ENCODE results near the gene FADS2. TPM values are rescaled to one million over a fixed set of nuclear protein-coding genes. Genes with fewer than 3 reads are reported as not detected.

FADS2 gene
- total RNA-seq, 1 experiment from 2014 or later, result 246 TPM

DNA sequence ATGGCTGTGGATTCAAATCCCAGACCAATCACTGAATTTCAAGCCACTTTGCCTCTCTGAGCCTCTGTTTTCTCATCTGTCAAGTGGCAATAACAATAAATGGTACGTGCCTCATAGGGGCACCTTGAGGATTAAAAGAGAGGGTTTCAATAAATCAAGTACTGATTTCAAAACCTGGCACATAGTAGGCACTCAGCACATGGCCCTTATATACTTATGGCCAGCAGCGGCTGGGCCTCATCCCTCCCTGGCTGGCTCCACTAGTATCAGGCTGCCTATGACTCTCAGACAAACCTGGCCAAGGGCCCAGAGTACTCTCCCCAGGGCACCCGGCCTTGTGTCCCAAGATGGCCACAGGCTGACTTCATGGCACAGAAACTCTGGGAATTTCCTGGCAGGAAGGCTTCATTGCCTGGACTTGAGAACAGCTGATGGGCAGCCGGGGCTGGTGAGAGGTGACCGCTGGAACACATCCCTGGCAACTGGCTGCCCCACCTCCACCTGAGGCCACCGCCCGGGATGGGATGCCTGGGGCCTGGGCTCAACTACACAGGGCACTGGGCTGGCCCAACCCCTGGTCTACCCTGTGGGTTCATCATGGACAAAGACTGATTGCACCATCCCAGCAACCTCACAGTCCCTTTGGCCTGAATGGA is 59.9 kb downstream of the FADS2 start:
- Histone ChIP-seq H4K20me1 (ENCODE audit: low read length) (no peaks in the 10 kb centered on the region), H3F3A (ENCODE audit: low read length, unreplicated experiment) (no peaks in the 10 kb centered on the region), H3K27me3 (ENCODE audit: low read length) (no peaks in the 10 kb centered on the region), H3K9ac (ENCODE audit: low read length) (no peak overlapping the region), H3K4me1 (ENCODE audit: insufficient read depth, low read length) (peaks cover 12% of the 10 kb centered on the region), H3K4me2 (ENCODE audit: low read length) (no peak overlapping the region), H3K9me2 (replicated peaks; ENCODE audit: low read length) (no peaks in the 10 kb centered on the region), H3K36me3 (ENCODE audit: low read depth, low read length) (no peaks in the 10 kb centered on the region), H2AFZ (ENCODE audit: low read length) (no peak overlapping the region), H3K4me3 (ENCODE audit: low read length) (no peak overlapping the region), H3K9me3 (ENCODE audit: low read length) (no peaks in the 10 kb centered on the region), H3K79me2 (ENCODE audit: low read length) (peaks cover 10% of the 10 kb centered on the region; the same call in 1 of the 2 replicates), H3K27ac (ENCODE audit: low read length) (no peak overlapping the region)
- ChIA-PET CTCF (no interaction called here), POLR2A (ENCODE audit: unreplicated experiment) (no interaction called here)
- BruUV-seq (replicated peaks), result no TSS peak
- peak; percentile 47 for DNase-seq
- no peak for ATAC-seq
- intact Hi-C loops (cut with micrococcal nuclease), result no loop called here
- TF ChIP-seq, protein P1, sequence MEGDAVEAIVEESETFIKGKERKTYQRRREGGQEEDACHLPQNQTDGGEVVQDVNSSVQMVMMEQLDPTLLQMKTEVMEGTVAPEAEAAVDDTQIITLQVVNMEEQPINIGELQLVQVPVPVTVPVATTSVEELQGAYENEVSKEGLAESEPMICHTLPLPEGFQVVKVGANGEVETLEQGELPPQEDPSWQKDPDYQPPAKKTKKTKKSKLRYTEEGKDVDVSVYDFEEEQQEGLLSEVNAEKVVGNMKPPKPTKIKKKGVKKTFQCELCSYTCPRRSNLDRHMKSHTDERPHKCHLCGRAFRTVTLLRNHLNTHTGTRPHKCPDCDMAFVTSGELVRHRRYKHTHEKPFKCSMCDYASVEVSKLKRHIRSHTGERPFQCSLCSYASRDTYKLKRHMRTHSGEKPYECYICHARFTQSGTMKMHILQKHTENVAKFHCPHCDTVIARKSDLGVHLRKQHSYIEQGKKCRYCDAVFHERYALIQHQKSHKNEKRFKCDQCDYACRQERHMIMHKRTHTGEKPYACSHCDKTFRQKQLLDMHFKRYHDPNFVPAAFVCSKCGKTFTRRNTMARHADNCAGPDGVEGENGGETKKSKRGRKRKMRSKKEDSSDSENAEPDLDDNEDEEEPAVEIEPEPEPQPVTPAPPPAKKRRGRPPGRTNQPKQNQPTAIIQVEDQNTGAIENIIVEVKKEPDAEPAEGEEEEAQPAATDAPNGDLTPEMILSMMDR (conservative IDR thresholded peaks at IDR 0.05; ENCODE audit: low read depth, low read length), result no peak
- TF ChIP-seq EZH2phosphoT487 (IDR thresholded peaks at IDR 0.05; ENCODE audit: borderline replicate concordance, low read length) (no peak), EZH2 (IDR thresholded peaks at IDR 0.05; ENCODE audit: low read length, unreplicated experiment) (no peak)

DNA sequence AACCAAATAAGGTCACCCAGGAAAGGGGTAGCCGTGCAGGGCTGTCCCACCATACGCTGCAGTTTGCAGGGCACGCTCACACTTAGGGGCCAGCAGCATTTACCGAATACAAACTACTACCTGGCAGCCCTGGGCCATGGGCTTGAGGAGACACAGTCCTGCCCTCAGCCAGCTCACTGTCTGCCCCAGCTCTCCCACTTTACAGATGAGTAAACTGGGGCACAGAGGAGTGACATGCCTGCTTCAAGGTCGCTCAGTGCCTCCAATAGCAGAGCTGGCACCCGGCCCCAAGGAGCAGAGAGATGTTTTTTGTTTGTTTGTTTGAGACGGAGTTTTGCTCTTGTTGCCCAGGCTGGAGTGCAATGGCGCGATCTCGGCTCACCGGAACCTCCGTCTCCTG is 60.5 kb downstream of the FADS2 start:
- Histone ChIP-seq H3K9me3 (ENCODE audit: low read length) (no peaks in the 10 kb centered on the region), H3K9me2 (replicated peaks; ENCODE audit: low read length) (no peaks in the 10 kb centered on the region), H3K4me2 (ENCODE audit: low read length) (no peak overlapping the region), H3K4me3 (ENCODE audit: low read length) (no peak overlapping the region), H4K20me1 (ENCODE audit: low read length) (no peaks in the 10 kb centered on the region), H3K4me1 (ENCODE audit: insufficient read depth, low read length) (peaks cover 12% of the 10 kb centered on the region), H3K79me2 (ENCODE audit: low read length) (peaks cover 10% of the 10 kb centered on the region; the same call in 1 of the 2 replicates), H3K36me3 (ENCODE audit: low read depth, low read length) (no peaks in the 10 kb centered on the region), H3F3A (ENCODE audit: low read length, unreplicated experiment) (no peaks in the 10 kb centered on the region), H3K9ac (ENCODE audit: low read length) (no peak overlapping the region), H3K27me3 (ENCODE audit: low read length) (no peaks in the 10 kb centered on the region), H2AFZ (ENCODE audit: low read length) (no peak overlapping the region), H3K27ac (ENCODE audit: low read length) (no peak overlapping the region)
- DNase-seq, result no peak
- TF ChIP-seq, protein P1 (conservative IDR thresholded peaks at IDR 0.05; ENCODE audit: low read depth, low read length), result no peak
- TF ChIP-seq EZH2 (IDR thresholded peaks at IDR 0.05; ENCODE audit: low read length, unreplicated experiment) (no peak), EZH2phosphoT487 (IDR thresholded peaks at IDR 0.05; ENCODE audit: borderline replicate concordance, low read length) (no peak)
- POLR2A ChIA-PET (ENCODE audit: unreplicated experiment), result no interaction called here
- CTCF ChIA-PET, result no interaction called here
- BruUV-seq (replicated peaks), result TSS peak; percentile 16
- intact Hi-C loops (cut with micrococcal nuclease), result no loop called here
- no peak for ATAC-seq

GRCh38 chr11:61889831-61890230 is 61.7 kb downstream of the FADS2 start:
- POLR2A ChIA-PET (ENCODE audit: unreplicated experiment), result no interaction called here
- H3K4me3 ChIP-seq (ENCODE audit: low read length), result no peak overlapping the region; the same call in 1 of the 2 replicates

More at GRCh38 chr11:61889831-61890230, 61.7 kb downstream of the FADS2 start:
- H3K36me3 ChIP-seq (ENCODE audit: low read depth, low read length), result no peaks in the 10 kb centered on the region
- no peak overlapping the region for H2AFZ ChIP-seq (ENCODE audit: low read length)
- no peaks in the 10 kb centered on the region for H3F3A ChIP-seq (ENCODE audit: low read length, unreplicated experiment)
- H3K9ac ChIP-seq (ENCODE audit: low read length), result no peak overlapping the region
- DNase-seq (no peak), ATAC-seq (no peak)
- CTCF ChIA-PET, result no interaction called here
- H3K9me2 ChIP-seq (replicated peaks; ENCODE audit: low read length), result no peaks in the 10 kb centered on the region
- H3K9me3 ChIP-seq (ENCODE audit: low read length), result no peaks in the 10 kb centered on the region
- BruUV-seq (replicated peaks), result no TSS peak
- intact Hi-C loops (cut with micrococcal nuclease), result loop anchor here (2.0 to 5.0 kb wide), 2 partner anchors 73 to 93 kb away; partner anchors contain the start of gene FADS1
- H3K4me1 ChIP-seq (ENCODE audit: insufficient read depth, low read length), result peaks cover 12% of the 10 kb centered on the region
- no peak for TF ChIP-seq EZH2 (IDR thresholded peaks at IDR 0.05; ENCODE audit: low read length, unreplicated experiment)
- no peak overlapping the region for H3K27ac ChIP-seq (ENCODE audit: low read length)
- H3K27me3 ChIP-seq (ENCODE audit: low read length), result no peaks in the 10 kb centered on the region
- peaks cover 10% of the 10 kb centered on the region; the same call in 1 of the 2 replicates for H3K79me2 ChIP-seq (ENCODE audit: low read length)
- H4K20me1 ChIP-seq (ENCODE audit: low read length), result no peaks in the 10 kb centered on the region
- H3K4me2 ChIP-seq (ENCODE audit: low read length), result peak overlapping the region; percentile 99; the same call in 1 of the 2 replicates
